ENCODE results near the gene BEST4.
"Not testable (repeated sequence)": the region's sequence is repeated elsewhere in the genome, so short reads cannot be mapped to it uniquely, and the experiment has no call there.

Gene BEST4

DNA sequence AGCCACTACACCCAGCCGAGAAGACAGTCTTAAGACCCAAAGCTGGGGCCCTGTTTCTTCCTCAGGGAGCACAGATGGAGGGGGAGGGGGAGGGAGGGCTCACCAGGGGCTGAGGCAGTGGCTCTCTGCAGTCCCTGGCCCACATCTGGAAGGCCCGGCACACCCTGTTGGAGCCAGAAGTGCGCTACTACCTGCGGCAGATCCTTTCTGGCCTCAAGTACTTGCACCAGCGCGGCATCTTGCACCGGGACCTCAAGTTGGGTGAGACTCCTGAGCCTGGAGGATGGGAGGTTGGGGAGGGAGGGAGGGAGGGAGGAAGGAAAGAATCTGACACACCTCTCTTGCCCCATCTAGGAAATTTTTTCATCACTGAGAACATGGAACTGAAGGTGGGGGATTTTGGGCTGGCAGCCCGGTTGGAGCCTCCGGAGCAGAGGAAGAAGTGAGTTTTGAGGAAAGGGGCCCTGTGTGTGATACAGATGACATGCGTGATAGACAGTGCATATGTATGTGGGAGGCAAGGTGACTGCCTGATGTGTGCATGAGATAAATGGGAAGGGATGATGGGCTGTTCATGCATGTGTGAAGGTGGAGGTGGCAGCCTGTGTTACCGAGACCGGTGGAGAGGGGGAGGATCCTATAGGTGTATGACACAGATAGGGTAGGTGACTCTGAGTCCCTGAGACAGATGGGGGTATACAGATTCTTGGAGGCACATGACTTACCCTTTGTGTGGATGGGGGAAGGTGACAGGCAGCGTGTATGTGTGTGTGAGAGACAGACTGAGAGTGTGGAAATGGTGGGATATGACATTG, 13.7 kb upstream of the BEST4 start:
- DNase-seq: no peak

DNA sequence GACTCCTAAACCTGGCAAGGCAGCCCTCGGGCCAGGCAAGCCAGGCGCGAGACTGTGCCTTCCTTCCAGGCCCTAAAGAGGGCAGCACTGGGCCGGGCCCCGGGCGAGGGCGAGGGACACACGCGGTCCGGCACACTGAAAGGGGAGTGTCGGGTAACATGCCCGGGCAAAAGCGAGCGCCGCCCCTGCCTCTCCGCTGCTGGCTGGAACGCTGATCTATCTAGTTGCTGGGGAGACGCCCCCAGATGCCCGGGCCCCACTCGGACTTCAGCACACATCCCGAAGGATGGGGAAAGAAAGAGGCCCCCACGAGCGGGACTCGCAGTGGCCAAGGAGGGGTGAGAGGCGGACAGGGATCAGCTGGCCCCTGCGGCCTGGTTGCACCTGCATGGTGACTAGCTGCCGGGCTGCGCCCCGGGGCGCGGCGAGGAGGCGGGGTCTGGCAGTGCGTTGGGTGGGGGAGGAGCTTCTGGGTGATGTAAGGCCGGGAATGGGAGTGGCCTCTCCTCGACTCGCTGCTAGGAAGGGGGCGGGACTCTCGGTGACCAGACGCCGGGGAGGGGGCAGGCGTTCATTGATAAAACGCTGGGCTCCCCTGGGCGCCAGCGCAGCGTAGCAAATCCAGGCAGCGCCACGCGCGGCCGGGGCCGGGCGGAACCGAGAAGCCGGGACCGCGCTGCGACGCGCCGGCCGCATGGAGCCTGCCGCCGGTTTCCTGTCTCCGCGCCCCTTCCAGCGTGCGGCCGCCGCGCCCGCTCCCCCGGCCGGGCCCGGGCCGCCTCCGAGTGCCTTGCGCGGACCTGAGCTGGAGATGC, 12.0 kb upstream of the BEST4 start, which contains the start of gene PLK3:
Gene PLK3, plus strand, starts transcription at position 608 of the 815 bp plus-strand sequence. Its CDS starts 87 bp downstream, at position 695.
- peak; percentile 96 for DNase-seq

DNA sequence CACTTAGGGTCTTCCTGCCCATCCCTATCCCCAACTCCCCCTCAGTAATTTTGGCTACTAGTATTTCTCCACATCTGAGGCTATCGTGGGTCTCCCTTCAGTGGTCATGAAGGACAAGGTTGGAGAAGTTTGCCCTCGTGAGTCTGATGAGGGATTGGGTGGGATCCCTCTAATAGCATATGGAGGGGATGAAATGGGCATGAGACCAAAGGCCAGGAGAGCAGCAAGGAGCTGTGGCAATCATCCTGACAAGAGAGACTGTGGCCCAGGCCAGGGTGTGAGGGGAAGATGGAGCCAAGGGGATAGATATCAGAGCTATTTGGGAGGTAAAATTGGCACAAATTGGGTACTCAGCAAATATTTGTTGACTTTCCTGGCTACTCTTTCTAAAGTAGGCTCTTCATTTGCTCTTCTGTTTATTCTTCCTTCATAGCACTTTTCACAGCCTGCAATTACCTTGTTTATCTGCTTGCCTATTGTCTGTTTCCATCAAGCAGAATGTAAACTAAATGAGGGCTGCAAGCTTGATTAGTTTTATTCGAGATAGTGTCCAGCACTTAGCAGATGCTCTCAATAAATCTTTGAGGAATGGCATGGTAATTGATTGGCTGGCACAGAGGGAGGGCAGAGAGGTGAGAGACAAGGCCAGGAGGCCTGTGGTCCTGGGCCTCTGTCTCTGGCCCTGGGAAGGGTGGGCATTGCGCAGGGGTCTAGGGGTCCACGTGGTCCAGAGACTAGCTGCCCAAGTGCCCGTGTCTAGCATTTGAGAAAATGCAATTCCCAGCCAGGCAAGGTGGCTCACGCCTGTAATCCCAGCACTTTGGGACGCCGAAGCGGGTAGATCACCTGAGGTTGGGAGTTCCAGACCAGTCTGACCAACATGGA, 10.8 kb upstream of the BEST4 start:
- DNase-seq: no peak

DNA sequence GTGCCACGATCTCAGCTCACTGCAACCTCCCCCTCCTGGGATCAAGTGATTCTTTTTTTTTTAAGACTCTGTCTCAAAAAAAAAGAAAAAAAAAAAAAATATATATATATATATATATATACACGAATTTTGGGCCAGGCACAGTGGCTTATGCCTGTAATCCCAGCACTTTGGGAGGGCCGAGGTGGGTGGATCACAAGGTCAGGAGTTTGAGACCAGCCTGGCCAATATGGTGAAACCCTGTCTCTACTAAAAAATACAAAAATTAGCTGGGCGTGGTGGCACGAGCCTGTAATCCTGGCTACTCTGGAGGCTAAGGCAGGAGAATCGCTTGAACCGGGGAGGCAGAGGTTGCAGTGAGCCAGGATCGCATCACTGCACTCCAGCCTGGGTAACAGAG, 9.9 kb upstream of the BEST4 start:
- not testable (repeated sequence) for DNase-seq

DNA sequence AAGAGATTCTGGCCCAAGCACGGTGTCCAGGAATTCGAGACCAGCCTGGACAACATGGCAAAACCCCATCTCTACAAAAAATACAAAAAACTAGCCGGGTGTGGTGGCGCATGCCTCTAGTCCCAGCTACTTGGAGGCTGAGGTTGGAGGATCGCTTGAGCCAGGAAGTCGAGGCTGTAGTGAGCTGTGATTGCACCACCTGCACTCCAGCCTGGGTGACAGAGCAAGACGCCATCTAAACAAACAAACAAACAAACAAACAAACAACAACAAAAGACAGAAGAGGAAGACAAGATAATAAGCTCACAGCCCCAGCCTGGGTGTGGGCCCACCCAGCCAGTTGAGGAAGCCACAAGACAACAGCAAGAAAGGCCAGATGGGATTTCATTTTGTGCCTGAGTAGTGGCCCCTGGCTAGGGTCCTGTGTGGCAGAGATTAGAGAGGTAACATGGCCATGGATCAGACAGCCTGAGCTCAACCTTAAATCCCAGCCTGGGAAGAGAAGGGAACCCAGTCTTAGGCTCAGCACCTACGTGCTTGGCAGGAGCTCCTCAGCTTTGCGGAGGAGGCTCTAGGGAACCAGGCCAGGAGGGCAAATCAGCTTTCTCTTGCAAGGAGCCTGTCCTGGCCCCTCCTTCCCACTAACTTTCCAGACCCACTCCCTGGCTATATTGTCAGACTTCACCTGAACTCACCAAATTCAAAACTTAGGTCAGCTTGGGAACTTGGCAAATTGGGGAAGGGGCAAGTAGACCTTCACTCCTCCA, 4.9 kb upstream of the BEST4 start:
- no peak for DNase-seq

DNA sequence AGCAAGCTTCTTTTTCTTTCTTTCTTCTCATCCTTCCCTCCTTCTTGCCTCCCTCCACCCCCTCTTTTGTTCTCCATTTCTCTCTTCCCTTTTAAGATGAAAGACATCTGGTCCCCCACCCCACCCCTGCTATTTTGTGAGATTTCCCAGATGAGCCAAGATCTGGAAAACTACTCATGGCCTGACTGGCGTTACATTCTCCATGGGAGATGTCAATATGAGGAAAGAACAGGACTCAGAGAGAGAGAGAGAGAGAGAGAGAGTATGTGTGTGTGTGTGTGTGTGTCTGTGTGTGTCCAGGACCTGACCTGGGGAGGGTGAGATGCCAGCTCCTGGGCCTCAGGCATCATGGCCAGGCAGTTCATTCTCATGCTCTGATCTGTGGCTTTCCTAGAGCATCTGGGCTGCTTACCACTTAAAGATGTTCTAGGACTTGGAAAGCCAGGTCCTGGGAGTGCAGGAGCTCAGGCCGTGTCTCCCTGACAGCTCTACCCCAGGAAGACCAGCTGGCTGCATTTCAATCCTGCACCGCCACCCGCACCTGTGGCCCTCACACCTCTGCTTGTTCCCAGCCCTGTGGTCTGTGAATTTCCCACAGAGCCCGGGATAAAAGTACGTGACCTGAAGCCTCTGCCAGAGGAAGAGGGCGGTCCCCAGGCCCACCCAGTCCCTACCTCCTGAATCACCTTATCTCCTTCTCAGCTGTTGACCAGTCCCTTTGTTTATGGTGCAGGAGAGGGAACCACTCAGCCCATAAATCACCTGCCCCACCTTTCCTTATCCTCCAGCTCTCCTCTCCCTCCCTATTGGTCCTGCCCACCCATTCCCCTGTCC, 3.2 kb upstream of the BEST4 start:
- DNase-seq: no peak

DNA sequence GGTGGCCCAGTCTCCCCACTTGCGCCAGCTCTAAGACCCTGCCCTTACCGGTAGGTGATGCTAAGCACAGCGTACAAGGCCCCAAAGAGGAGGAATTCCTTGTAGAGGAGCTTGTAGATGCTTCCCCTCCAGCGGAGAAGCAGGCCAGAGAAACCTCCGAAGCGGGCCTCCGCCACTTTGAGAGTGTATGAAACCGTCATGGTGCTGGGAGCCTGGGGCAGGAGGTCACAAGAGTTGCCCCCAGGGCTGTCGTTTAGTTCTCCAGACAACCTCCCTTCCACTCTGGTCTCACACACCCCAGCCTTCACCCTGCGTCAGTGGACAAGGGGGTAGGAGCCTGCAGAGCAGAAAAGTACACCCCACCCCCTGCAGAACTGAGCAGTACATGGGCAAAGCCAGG, 464 bp downstream of the BEST4 start:
- DNase-seq: no peak

DNA sequence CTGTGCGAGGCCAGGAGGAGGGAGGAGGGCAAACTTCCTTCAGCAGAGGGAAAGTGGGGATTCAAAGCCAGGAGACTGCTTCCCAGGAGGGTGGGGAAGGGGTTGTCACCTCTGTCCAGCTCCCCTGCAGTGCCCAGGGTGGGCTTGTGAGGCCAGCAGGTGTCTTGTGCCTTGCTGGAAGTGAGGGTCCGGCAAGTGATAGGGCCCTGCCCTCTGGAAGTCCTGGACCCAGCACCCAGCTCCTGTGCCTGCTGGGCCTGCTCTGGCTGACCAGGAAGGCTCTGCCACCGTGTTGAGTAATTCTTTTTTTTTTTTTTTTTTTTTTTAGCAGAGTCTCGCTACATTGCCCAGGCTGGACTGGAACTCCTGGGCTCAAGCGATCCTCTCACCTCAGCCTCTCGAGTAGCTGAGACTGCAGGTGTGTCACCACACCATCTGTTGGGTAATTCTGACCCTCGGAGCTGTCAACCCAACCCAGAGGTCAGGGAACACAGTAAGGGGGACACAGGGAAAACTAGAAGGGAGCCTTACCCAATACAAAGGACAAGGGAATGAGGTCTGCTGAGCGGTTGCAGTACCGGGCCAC, 1.0 kb downstream of the BEST4 start:
- DNase-seq: no peak

DNA sequence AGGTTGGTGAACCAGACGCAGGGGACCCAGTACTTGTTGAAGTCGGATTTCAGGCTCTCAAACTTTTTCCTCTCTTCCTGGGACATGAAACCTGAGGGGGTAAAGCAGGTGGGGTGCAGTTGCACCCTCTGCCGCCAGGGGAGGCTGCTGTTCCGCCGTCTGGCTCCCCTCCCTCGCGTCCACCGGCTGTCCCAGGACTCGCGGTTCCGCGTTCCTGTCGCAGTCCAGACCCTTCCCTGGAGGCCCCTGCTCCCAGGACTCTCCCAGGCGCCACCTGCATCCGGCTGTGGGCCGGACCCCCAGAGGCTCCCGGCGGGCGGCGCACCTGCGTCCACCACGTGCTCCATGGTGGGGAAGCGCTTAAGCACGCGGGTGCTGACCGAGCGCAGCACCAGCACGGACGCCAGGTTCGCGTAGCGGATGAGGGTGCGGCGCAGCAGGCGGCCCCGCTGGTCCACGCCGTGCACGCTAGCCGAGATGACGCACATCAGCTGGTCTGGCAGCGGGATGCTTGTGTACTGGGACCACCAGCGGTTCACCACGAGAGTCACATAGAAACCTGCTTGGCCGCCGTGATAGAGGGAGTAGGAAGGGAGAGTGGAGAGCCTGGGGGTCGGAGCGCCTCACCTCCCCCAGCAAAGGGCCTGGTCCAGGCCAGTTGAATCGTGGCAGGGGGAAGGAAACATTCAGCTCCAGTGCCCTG, 1.7 kb downstream of the BEST4 start:
- no peak for DNase-seq

DNA sequence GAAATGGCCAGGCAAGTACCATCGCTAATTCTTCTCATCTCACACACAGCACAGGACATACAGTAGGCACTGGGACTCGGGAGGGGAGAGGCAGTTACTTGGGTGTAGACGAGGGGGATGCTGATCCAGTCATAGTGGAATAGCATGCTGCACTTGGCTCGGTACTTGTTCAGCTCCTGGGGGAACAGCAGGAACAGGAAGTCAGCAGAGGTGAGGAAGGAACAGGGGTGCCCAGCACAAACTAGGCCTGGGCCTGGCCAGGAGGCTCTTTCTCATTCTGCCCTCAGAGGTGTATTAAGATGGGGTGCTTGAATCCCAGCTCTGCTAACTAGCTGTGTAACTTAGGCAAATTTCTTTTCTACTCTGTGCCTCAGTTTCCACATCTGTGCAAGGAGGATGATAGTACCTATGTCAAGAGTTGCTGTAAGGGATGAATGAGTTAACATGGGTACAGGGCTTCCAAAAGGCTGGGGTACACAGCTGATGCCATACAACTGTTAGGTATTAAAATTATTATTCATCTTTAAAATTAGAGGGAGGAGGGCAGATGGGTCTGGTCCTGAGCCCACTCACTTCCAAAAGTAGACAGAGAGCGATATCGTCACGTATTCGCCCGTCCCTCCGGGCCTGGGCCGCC, 2.4 kb downstream of the BEST4 start:
- no peak for DNase-seq

DNA sequence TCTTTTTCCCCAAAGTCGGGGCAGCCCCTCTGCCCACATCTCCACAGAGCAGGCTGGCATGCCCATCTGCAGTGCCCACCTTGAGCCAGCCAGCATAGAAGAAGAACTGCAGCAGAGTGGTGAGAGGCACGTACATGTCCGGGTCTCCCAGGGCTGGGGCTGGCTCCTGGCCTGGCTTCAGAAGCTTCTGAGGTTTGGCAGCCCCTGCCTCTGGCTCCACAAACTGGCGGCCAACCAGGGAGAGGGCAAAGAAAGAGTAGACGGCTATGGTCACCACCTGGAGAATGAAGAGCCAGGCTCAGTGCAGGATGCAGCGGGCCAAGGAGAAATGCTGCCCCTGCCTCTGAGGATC, 3.0 kb downstream of the BEST4 start:
- no peak for DNase-seq

DNA sequence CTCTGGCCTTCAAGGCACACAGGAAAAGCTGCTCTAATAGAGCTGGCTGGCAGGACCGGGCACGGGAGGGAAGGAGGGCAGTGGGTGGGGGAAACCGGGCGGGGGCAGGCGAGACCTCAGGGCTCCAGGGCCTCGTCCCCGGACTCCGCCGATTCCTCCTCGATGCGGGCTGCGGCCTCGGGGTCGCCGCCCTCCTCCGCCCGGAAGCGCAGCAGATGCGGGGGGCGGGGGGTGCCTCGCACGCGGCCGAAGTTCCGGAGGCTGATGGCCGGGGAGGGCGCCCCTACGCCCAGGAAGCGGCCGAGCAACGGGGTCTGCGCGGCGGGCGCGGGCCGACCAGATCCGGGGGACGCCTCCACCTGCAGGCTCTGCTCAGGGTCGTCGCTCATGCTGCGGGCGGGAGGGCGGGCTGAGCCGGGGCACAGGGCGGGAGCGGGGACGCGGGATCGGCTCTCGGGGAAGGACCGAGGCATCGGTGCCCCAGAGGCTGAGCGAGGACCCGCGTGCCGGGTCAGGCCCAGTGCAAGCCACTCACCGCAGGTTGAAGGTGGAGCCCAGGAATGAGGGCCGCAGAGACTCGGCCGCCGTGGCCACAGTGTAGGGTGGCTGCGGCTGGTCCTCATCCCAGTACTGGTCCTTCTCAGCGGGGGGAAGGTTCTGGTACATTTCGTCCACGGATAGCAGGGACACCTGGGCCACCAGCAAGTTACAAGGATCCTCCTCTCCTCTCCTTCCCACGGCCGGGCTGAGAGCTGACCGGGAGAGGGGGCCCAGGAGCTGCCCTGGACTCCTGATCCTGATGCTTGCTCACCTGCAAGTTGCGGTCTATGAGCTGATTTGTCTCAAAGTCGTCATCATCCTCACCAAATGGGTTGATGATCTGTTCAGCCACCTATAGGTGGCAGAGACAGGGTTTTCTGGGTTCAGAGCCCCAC, 3.6 kb downstream of the BEST4 start:
- no peak for DNase-seq

DNA sequence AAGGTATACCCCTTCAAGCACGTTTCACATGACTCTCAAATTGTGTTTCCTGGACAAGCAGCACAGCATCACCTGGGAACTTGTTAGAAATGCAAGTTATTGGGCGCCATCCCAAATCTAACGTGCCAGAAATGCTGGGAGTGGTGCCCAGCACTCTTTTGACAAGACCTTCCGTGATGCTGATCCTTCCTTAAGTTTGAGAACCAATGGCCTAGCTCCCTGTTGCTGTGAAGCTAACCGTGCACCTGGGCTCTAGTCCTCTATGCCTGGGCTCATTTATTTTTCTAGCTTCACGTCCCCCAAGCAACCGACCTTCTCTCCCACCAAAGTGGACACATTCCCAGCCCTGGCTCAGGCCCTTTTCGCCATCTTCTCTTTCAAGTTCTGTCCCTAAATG, 4.3 kb downstream of the BEST4 start:
- no peak for DNase-seq

DNA sequence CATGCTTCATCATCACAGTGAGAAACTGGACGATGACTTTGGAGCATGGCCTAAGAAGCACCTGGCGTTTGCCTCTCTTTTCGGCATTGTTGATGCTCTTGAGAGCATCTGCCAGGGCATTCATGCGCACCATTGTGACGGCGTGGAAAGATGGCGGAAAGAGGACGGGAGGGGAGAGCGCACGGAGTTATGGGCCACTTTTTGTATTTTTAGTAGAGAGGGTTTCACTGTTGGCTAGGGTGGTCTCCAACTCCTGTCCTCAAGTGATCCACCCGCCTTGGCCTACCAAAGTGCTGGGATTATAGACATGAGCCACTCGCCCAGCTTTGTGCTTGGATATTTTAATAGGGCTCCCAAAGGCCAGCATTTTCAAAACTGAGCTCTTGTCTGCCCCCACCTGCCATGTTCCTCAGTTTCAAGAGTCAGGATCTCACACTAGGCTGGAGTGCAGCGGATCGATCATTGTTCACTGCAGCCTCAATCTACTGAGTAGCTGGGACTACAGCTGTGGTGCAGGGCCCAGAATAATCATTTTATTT, 7.3 kb downstream of the BEST4 start:
- DNase-seq: no peak

DNA sequence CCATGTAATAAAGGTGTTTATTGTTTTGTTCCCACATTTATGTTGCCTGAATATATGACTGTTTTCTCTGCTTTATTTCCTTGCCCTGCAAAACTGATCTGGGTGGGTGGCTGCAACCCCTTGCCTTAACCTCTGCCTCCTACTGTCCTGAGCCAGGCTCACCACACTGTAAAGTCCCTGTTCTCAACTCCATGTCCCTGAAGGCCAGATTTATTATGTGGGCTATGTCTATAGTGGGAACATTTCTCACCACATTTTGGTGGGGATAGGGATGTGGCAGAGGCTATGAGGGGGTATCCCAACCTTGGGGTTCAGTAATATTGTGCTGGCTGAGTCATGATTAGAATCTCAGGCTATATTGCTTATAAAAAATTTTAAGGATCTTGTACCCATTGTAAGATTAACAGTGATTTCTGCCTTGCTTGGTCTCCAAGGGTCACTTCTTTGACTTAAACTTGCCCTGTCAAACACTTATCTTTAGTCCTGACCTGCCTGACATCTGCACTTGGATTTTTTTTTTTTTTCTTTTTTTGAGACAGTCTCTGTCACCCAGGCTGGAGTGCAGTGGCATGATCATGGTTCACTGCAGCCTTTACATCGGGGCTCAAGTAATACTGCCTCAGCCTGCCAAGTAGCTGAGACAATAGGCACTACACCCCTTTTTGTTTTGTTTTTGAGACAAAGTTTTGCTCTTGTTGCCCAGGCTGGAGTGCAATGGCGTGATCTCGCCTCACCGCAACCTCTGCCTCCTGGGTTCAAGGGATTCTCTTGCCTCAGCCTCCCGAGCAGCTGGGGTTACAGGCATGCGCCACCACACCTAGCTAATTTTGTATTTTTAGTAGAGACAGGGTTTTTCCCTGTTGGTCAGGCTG, 9.0 kb downstream of the BEST4 start:
- no peak for DNase-seq

DNA sequence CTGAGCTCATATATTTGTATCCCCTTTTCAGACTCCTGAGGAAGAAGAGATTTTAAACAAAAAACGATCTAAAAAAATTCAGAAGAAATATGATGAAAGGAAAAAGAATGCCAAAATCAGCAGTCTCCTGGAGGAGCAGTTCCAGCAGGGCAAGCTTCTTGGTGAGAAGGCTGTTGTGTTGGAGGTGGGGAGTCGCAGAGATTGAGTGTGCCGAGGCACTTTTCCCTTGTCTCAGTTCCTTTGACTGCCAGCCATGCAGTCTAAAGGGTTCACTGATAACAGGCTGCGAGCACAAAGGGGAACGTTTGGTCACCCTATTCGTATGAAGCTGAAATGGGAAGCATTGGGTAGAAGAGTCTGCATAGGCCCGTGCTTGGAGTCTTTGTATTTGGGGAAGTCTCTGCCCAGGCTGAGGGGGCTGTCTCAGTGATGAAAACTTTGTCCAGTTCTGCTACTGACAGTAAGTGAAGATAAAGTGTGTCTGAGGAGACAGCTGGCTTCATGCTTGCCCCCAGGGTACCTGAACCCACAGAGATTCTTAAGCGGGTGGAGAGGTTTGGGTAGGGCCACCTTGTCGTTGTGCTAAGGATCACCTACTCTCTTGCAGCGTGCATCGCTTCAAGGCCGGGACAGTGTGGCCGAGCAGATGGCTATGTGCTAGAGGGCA, 9.9 kb downstream of the BEST4 start:
- DNase-seq: no peak

DNA sequence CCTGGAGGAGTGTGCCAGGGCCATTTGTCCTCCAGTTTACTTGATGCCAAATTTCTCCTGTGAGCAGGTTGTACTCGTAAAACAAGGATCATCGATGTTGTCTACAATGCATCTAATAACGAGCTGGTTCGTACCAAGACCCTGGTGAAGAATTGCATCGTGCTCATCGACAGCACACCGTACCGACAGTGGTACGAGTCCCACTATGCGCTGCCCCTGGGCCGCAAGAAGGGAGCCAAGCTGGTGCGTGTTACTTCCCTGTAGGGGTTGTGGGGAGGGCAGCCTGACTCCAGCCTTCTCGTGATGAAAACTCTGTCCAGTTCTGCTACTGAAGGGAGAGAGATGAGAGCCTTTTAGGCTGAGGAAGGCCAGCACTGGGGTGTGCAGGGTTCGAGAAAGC, 10.4 kb downstream of the BEST4 start:
- DNase-seq: no peak
